Subcutaneous adipose tissue (tissue), 4 donors: ENCODE measurements around the gene TMEM107. TPM values are rescaled to one million over a fixed set of nuclear protein-coding genes. Genes with fewer than 3 reads are reported as not detected.

ENCODE experiments used
- total RNA-seq, 4 donors: library from RNA; depleted of rRNA; stranded (reverse); fragments of >200 nt; gene quantifications; one replicate each; pipeline ENCODE4 v1.1.0, GENCODE V29; 2016
- TF ChIP-seq, protein P1 (sequence below): fragments of 450-650 bp; IDR thresholded peaks from one replicate; pipeline ENCODE4 v1.5.1; 2016; ENCODE audit warnings: low read depth, mild to moderate bottlenecking, control low read depth, antibody characterized with exemption, moderate library complexity

TMEM107 gene
- total RNA-seq, 4 donors from 2014 or later: 14.3 to 23.8 (median 20.4) TPM

DNA sequence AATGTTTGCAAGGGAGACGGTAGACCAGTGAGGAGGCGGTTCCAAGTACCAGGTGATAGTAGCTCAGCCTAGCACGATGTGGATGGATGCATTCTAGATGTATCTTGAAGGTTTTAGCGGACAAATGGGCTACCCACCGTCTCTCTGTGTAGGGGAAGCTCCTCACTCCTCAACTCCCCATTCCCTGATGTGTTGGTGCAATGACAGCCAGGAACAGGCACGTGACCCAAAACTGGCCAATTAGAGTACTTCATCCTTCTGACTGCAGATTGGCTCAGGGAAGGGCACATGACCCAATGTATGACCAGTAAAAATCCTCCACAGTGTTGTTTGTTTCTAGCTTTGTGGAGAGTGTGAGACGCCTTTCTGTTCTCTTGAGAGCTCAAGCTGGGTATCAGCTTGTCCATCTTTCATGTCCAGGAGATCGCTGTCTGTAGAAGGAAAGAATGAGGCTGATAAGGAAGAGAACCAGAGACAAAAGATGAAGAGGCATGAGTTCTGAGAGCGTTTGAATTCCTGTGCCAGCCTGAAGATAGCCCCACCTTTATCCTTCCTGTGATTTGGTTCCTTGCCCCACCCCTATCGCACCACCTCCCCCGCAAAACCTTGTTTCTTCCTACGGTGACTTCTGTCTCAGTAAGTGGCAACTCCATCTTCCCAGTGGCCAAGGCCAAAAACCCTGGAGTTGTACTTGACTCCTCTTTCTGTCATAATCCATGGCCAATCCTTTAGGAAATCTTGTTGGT lies 16.1 kb upstream of the TMEM107 start:
- TF ChIP-seq, protein P1, sequence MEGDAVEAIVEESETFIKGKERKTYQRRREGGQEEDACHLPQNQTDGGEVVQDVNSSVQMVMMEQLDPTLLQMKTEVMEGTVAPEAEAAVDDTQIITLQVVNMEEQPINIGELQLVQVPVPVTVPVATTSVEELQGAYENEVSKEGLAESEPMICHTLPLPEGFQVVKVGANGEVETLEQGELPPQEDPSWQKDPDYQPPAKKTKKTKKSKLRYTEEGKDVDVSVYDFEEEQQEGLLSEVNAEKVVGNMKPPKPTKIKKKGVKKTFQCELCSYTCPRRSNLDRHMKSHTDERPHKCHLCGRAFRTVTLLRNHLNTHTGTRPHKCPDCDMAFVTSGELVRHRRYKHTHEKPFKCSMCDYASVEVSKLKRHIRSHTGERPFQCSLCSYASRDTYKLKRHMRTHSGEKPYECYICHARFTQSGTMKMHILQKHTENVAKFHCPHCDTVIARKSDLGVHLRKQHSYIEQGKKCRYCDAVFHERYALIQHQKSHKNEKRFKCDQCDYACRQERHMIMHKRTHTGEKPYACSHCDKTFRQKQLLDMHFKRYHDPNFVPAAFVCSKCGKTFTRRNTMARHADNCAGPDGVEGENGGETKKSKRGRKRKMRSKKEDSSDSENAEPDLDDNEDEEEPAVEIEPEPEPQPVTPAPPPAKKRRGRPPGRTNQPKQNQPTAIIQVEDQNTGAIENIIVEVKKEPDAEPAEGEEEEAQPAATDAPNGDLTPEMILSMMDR: no peak

GRCh38 chr17:8190506-8190905 lies 14.3 kb upstream of the TMEM107 start:
- TF ChIP-seq, protein P1: no peak

- TF ChIP-seq, protein P1: no peak
Observed at GRCh38 chr17:8189711-8190477, 13.7 kb upstream of the TMEM107 start, which contains the start of gene BORCS6. TSS of gene BORCS6 (minus strand) at chr17:8190180. CDS start at chr17:8190140, 40 bp downstream.

- TF ChIP-seq, protein P1: no peak
Observed at GRCh38 chr17:8189041-8189710, 13.0 kb upstream of the TMEM107 start.

GRCh38 chr17:8188263-8188839 lies 12.2 kb upstream of the TMEM107 start:
- TF ChIP-seq, protein P1: no peak

- TF ChIP-seq, protein P1: no peak
Observed at GRCh38 chr17:8187517-8188262, 11.5 kb upstream of the TMEM107 start.
